NB4 (cell line): ENCODE measurements around the gene ERFL.

Experiments
- MAX ChIP-seq: IDR thresholded peaks from 2 replicates; pipeline ENCODE4 v1.6.1; 2011; ENCODE audit warnings: low read depth, low read length
- POLR2A ChIP-seq: IDR thresholded peaks from 2 replicates; pipeline ENCODE4 v1.6.1; 2011; ENCODE audit warnings: mild to moderate bottlenecking; ENCODE audit not compliant: insufficient read length; ENCODE audit errors: extremely low read depth

- no peak for TF ChIP-seq MAX
- no peak for TF ChIP-seq POLR2A
These were observed 7.6 kb upstream of the ERFL start for GRCh38 chr19:41935760-41936415.
